ENCODE data around the gene SOS1.

GRCh38 chr2:38937548-38937947, 183.3 kb downstream of the SOS1 start:
- no peak for TF ChIP-seq POLR2A (IDR thresholded peaks at IDR 0.05; ENCODE audit: low read length)
- no peak for TF ChIP-seq GATA1 (IDR thresholded peaks at IDR 0.05; ENCODE audit: low read depth, low read length)
